Renal cortical epithelial cell (primary cell): Measurements from ENCODE around the gene QPCT. TPM values are rescaled to one million over a fixed set of nuclear protein-coding genes. Genes with fewer than 3 reads are reported as not detected.

Source experiments
- total RNA-seq: library from RNA; depleted of rRNA; stranded (reverse); fragments of >200 nt; gene quantifications from 2 replicates; pipeline ENCODE4 v1.2.3, GENCODE V29; 2014

Gene QPCT
- total RNA-seq, 1 donor from 2014 or later = 83.0 TPM

Other genes with a start within 250 kb of the QPCT start
- 23.8 and 38.7 TPM in 2 replicates for gene EIF2AK2, start 187.7 kb upstream of the QPCT start, total RNA-seq
- not detected in 2 replicates for gene SULT6B1, start 156.0 kb upstream of the QPCT start, total RNA-seq
- 18.6 and 25.6 TPM in 2 replicates for gene CEBPZOS, start 148.1 kb upstream of the QPCT start, total RNA-seq
- gene CEBPZ, start 113.0 kb upstream of the QPCT start, total RNA-seq = 59.6 and 76.9 TPM in 2 replicates
- 14.9 and 17.3 TPM in 2 replicates for gene NDUFAF7, start 113.0 kb upstream of the QPCT start, total RNA-seq
- 68.6 and 69.3 TPM in 2 replicates for gene PRKD3, start 19.8 kb upstream of the QPCT start, total RNA-seq